GM12873 (cell line): ENCODE results near the gene TSHZ2.

Experiments
- CTCF ChIP-seq: IDR thresholded peaks from 2 replicates; pipeline ENCODE4 v1.5.1; 2012; ENCODE audit warnings: low read depth, mild to moderate bottlenecking, moderate library complexity, low read length, control low read depth; ENCODE audit not compliant: insufficient read depth; ENCODE audit errors: missing control alignments

TSHZ2 gene

GRCh38 chr20:53425481-53425880 lies 453.3 kb downstream of the TSHZ2 start:
- TF ChIP-seq CTCF = no peak

- no peak for TF ChIP-seq CTCF
These were observed 453.8 kb downstream of the TSHZ2 start for GRCh38 chr20:53425941-53426340.

GRCh38 chr20:53426766-53427312 lies 454.7 kb downstream of the TSHZ2 start:
- TF ChIP-seq CTCF = no peak

- no peak for TF ChIP-seq CTCF
These were observed 455.8 kb downstream of the TSHZ2 start for GRCh38 chr20:53427951-53428350.

- TF ChIP-seq CTCF = no peak
These were observed 456.4 kb downstream of the TSHZ2 start for GRCh38 chr20:53428588-53428987.

- TF ChIP-seq CTCF = no peak
These were observed 456.8 kb downstream of the TSHZ2 start for GRCh38 chr20:53428996-53429395.

- TF ChIP-seq CTCF = no peak
These were observed 462.5 kb downstream of the TSHZ2 start for GRCh38 chr20:53434662-53435061.

- TF ChIP-seq CTCF = no peak
These were observed 466.2 kb downstream of the TSHZ2 start for GRCh38 chr20:53438368-53438767.
